COLO829 (cell line): ENCODE results near the gene TEDC1.

Experiments
- DNase-seq: peaks from one replicate; pipeline ENCODE4 v3.0.0; 2012; ENCODE audit warnings: low spot score

TEDC1 gene

DNA sequence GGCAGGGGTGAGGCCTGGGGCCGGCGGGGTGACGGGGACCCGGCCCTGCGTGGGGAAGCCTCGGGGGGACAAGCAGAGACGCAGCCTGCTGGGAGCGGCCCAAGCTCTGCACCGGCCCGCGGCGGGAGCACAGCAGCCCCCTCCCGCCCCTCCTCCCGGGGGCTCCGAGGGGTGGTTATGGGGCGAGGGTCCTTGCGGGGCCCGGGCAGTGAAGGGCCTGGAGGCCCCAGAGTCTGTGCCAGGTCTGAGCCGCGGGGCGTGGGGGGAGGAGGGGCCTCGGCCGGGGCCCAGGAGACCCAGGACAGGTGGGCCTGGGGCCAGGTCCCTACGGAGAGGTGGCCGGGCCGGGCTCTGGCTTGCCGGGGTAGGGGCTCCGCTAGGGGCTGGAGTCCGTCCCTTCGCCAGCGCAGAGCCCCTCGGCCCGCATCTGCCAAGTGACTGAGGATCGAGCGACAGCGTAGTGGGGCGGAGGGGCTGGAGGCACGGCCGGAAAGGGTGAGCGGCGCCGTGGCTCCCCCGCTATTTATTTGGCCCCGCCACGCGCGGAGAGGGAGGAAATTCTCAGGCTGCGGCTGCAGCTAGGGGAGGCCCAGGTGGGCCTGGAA, 35.8 kb downstream of the TEDC1 start:
- no peak for DNase-seq

GRCh38 chr14:105527381-105527825, 36.4 kb downstream of the TEDC1 start:
- DNase-seq, result no peak

- DNase-seq, result peak; percentile 76
These were observed 37.0 kb downstream of the TEDC1 start for GRCh38 chr14:105527826-105528585.

- DNase-seq, result no peak
These were observed 37.7 kb downstream of the TEDC1 start for GRCh38 chr14:105528586-105529318.

DNA sequence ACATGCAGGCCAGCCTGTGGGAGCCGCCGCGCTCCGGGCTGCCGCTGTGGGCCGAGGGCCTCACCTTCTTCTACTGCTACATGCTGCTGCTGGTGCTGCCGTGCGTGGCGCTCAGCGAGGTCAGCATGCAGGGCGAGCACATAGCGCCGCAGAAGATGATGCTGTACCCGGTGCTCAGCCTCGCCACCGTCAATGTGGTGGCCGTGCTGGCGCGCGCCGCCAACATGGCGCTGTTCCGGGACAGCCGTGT, 38.2 kb downstream of the TEDC1 start:
- DNase-seq, result no peak

GRCh38 chr14:105529569-105530284, 38.7 kb downstream of the TEDC1 start:
- no peak for DNase-seq

DNA sequence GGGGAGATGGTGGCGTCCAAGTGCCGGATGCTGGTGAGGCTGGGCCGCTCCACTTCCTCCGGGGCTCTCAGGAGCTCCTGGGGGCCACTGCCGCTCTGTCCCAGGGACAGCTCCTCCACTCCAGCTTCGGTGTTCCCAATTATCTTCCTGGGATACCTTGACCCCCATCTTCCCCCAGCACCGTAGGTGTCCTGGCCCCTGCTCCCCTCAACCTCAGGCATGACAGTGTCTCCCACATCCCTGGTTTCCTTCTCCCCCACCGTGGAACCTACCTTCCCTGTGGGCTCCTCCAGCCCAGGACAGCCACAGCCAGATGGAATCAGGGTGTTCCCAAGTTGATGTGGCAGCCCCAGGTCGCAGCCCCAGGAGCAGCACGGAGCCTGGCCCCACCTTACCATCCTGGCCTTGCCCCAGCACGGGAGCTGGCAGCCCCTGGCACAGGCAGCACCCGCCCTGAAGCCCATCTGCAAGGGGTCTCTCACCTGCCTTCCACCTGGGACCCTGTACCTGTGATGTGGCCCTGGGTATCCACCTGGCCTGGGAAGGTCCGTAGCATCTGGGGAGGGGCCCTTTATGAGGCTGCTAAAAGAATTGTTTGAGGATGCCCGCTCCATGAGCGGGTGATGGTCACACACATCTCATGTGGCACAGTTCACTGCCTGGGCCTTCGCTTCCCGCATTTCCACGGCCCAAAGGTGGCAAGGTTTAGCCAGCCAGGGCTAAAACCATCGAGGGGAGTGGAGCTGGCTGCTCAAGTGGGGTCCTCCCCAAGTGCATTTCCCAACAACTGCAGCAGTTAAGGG, 39.4 kb downstream of the TEDC1 start:
- no peak for DNase-seq

DNA sequence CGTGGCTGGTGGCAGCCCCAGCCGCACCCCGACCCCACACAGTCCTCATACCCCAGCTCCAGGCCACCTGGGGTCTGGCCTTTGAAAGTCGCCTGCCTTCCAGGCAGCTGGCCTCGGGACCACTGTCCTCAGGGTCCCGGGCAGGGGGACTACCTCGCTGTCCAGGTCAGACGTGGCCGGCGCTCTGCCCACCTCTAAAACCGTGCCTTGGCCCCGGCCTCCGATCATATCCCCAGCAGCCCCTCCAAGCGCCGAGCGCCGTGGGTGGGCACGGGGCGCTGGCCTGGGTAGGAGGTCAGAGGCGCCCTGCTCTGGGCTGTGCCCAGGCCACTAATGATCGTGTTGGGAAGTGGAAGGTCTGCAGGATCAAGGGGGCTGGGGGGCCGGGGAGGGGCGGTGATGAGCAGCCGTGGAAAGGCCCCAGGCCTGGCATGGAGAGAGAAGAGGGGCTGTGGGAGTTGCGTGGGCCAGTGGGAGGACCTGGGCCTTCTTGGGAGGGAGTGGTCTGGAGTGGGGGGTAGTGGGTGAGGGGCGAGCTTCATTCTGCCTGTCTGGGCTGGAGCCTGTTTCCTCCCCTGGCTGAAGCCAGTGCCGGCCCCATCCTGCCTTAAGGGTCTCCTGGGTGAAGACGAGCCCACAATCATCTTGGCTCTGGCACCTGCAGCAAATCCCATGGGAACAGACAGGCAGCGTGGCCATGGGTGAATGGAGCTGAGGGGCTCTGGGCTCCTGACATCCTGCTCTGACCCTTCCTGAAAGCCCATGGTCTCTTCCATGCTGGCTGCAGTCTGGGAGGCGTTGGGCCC, 40.2 kb downstream of the TEDC1 start:
- DNase-seq, result no peak

DNA sequence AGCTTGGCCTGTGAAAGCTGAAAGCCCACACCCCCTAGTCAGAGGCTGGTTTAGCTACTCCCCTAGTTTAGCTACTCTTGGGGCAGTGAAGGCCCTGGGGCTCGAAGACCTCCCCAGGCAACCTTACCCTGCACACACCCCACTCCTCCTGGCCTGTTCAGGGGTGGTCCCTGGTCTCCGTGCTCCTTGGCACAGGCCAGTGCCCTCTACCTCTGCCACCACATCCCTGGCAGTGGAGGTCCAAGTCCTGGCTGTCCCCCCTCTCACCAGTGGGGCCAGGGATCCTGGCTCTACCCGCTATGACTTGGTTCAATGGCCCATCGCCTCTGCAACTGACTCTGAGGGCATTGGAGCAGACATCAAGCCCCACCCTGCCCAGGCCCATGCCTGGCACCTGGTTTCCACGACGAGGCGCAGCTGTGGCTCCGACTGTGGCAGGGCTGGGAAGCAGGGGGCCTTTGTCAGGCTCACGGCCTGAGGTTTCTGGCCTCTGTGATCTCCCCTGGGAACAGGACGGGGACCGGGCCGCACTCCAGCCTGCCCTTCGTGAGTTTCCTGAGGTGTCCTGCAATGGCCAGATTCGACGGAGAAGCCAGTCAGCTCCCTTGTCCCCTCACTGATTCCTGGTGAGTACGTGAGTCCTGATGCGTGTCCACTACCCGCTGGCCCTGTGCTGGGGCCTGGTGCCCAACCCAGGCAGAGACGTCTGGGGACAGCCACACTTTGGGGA, 41.0 kb downstream of the TEDC1 start:
- DNase-seq, result no peak

DNA sequence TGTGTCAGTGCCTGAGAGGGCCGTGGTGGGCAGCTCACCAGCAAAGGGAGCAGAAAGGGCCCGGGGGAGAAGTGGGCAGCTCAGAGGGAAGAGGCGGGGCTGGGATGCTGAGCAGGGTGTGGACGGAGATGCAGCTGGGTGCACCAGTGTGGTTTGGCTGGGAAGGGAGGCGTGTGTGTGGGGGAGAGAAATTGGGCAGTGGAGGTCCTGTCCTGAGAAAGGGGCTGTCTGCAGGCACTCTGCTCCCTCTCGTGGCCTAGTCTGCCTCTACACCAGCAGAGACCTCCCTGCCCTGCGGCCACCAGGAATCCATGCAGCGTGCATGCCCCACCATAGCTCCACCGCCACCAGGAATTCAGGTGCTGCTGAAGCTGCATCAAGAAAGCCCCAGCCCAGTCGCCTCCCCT, 41.7 kb downstream of the TEDC1 start:
- DNase-seq, result no peak

DNA sequence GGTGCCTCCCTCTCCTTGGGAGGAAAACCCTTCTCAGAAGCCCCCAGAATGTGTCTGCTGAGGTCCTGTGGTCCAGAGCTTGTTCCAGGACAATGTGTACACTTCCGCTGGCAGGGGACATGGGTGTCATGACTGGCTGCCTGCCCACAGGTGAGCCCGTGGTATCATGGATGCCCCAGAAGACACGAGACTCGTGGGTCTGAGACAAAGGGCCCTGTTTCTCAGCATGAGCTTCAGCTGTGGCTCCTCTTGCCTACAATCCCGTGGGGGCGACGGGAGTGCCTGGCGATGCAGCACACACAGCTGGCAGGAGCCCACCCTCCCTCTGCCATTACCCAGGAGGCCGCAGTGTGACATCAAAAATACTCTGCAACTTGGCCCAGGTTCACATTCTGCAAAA, 42.3 kb downstream of the TEDC1 start:
- DNase-seq, result no peak

DNA sequence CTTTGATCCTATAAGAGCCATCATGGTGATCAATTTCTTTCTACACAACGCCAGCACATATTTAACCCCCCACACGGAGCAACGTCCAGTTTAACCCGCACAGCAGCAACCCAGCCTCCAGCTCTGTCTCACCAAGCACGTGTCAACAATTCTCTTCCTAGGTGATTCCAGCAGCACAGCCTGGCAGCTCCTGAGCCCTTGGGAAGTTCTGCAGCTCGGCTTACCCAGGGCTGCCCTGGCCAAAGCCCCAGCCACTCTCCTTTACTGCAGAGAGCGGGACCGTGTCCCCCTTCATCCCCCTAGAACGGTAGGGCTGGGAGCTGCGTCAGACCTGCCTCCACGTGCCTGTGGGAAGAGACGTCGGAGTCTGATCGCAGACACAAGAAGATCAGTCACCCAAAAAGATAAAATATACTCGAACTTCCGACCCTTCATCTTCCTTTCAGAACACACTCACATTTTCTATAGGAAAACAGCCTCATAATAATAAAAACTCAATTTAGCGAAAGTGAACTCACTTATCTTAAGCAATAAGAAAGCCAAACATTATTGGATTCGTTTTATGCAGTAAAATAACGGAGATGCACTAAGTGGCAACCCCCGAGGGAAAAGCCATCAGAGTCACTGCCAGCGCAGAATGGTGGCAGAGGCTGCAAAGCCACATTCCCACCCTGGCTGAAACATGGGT, 42.9 kb downstream of the TEDC1 start:
- DNase-seq, result no peak

DNA sequence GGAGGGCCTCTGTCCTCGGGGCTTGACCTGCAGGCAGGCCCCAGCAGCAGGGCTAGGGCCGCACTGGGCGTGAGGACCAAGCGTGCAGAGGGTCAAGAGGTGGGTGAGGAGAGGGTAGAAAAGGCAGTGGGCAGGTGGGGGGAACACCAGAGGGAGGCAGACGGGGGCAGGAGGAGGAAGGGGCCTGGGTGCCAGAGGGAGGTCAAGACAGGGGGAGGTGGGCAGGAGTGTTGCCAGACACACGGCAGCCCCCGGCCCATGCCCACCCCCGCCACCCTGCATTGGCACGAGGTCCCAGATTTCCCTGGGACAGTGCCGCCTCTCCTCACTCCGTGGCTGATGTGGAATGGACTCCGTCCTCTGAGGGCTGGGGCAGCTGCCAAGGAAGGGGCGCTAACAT, 43.5 kb downstream of the TEDC1 start:
- no peak for DNase-seq

DNA sequence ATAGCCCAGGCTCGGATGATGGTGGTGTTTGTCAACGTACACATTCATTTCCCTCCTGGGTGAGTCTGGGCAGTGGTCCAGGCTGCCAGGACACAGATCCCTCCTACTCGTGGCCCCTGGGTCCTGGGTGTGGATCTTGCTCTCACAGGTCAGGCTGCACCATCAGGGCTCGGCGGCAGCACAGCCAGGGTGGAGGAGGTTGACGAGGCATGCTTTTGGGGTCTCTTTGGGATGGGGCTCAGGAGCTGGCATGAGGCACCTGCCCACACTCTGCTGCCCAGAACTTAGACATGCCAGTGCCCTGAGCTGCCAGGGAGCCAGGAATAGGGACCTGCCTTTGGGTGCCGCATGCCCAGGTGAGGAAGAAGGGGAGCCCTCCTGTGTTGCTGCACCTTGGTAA, 45.0 kb downstream of the TEDC1 start:
- DNase-seq, result no peak

DNA sequence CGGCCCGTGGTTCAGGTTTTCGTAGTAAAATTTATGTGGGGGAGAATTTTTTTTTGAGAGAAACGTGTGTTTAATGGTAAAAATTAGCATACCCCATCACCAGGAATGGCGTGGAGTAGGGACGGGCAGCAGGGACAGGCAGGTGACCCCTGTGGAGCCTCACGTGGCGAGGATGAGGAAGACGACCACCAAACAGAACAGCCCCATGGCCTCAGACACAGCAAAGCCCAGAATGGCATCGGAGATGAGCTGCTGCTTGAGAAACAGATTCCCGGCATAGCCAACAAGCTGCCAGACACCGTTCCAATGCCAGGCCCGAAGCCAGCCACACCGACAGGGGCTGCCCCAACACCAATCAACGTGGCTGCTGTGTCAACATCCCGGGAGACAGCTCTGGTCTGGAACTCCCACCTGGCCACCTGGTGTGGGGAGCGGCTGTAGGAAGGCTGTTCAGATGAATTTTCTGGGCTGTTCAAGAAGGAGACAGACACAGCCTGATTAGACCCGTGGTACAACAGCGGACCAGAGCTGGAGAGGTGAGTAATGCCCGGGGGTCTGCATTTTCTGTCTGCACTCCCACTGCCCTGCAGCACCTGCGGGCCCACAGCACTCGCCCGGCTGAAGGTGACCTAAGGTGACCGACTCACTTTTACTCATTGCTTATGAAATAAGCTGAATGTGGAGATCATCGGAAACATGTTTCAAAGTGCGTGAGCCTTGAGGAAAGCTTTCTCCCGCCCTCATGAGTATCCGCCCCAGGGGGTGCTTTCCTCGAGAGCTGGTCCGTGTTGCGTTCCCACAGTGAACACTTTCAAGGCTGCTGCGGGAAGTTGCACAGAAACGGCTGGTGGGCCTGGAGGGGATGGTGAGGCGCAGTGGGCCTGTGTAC, 45.9 kb downstream of the TEDC1 start:
- DNase-seq, result no peak

DNA sequence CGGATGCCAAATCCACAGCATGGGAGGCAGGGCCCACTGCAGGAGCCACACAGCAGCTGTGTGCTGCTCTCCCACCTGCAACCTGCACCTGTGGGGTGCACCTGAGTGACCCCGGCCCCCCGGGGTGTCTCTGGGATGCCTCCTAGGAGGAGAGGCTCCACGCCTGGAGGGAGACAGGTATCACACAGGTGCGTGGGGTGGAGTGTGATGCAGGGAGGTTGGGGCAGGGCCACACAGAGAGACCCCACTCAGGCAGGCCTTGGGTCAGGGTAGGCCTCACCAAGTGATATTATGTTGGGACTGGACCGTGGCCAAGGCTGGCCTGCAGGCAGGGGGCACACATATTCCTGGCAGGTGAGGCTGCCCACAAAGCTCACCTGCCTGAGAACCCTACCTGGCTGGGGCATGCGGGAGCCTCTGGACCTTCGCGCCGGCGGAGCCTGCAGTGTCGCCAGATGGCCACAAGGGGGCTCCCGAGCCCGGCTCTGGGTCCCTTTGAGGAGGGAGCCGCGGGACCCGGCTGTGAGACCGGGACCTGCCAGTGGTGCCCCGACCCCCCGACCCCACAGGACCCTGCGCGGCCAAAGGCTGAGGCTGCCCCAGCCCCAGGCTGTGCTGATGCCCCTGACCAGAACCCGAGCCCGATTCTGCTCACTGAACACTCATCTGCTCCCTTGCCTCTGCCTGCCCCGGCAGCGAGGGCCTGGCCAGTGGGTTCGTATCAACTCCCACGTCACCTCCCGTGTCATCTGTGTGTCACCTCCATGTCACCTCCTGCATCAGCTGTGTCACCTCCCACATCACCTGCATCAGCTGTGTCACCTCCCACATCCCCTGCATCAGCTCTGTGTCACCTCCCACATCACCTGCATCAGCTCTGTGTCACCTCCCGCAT, 46.8 kb downstream of the TEDC1 start:
- DNase-seq, result peak; percentile 37

GRCh38 chr14:105538481-105539049, 47.5 kb downstream of the TEDC1 start:
- no peak for DNase-seq
